ENCODE data around the gene ABI1. TPM values are rescaled to one million over a fixed set of nuclear protein-coding genes. Genes with fewer than 3 reads are reported as not detected.

ABI1 gene
- total and polyA plus RNA-seq, 7 donors: 13.9 to 33.8 (median 29.7) TPM

- H3K36me3 ChIP-seq (ENCODE audit: insufficient read depth in 1 of 2, low read depth in 1 of 2): peaks cover 5 to 70% of the 10 kb centered on the region in 2 donors
- ATAC-seq (no peak), DNase-seq (no peak)
- intact Hi-C loops (cut with DNase I): no loop called here
- no peaks in the 10 kb centered on the region for H3K27me3 ChIP-seq (ENCODE audit: insufficient read depth in 3 of 3, low read length in 2 of 3)
- H3K27ac ChIP-seq: no peak overlapping the region
- H3K9me3 ChIP-seq: no peaks in the 10 kb centered on the region
- TF ChIP-seq CTCF (IDR thresholded peaks at IDR 0.05): no peak
- H3K4me1 ChIP-seq: no peaks in the 10 kb centered on the region
- H3K4me3 ChIP-seq: no peak overlapping the region
- 79 to 85% (median 84%) methylated on average over 6 of the region's 6 CpGs for WGBS, 3 donors
These were observed 154.6 kb downstream of the ABI1 start for GRCh38 chr10:26706206-26706605.

- Histone ChIP-seq H3K27me3 (ENCODE audit: insufficient read depth in 3 of 3, low read length in 2 of 3) (no peaks in the 10 kb centered on the region), H3K4me1 (no peaks in the 10 kb centered on the region), H3K9me3 (no peaks in the 10 kb centered on the region), H3K36me3 (ENCODE audit: insufficient read depth in 1 of 2, low read depth in 1 of 2) (peaks cover 5 to 58% of the 10 kb centered on the region in 2 donors), H3K27ac (no peak overlapping the region), H3K4me3 (no peak overlapping the region)
- intact Hi-C loops (cut with DNase I): no loop called here
- WGBS, 3 donors: 77 to 92% (median 91%) methylated on average over 9 of the region's 9 CpGs
- DNase-seq (no peak), ATAC-seq (no peak)
- TF ChIP-seq CTCF (IDR thresholded peaks at IDR 0.05): no peak
These were observed 156.8 kb downstream of the ABI1 start for GRCh38 chr10:26703974-26704373.

- 82 to 97% (median 95%) methylated on average over 4 of the region's 4 CpGs for WGBS, 3 donors
- no peak for DNase-seq
- Histone ChIP-seq H3K4me3 (no peak overlapping the region), H3K4me1 (peaks cover 8% of the 10 kb centered on the region), H3K27ac (no peak overlapping the region), H3K9me3 (no peaks in the 10 kb centered on the region), H3K36me3 (ENCODE audit: insufficient read depth in 1 of 2, low read depth in 1 of 2) (peaks cover 5 to 49% of the 10 kb centered on the region in 2 donors), H3K27me3 (ENCODE audit: insufficient read depth in 3 of 3, low read length in 2 of 3) (no peaks in the 10 kb centered on the region)
- TF ChIP-seq CTCF (IDR thresholded peaks at IDR 0.05): no peak
- intact Hi-C loops (cut with DNase I): no loop called here
- ATAC-seq: no peak
These were observed 157.7 kb downstream of the ABI1 start for GRCh38 chr10:26703096-26703495.

GRCh38 chr10:26700884-26701630 is 159.7 kb downstream of the ABI1 start:
- no peak for TF ChIP-seq CTCF (IDR thresholded peaks at IDR 0.05)
- DNase-seq (no peak), ATAC-seq (no peak)
- Histone ChIP-seq H3K27me3 (ENCODE audit: insufficient read depth in 3 of 3, low read length in 2 of 3) (no peaks in the 10 kb centered on the region), H3K27ac (no peak overlapping the region), H3K36me3 (ENCODE audit: insufficient read depth in 1 of 2, low read depth in 1 of 2) (peaks cover 0 to 29% of the 10 kb centered on the region in 2 donors), H3K4me1 (peaks cover 14% of the 10 kb centered on the region), H3K9me3 (no peaks in the 10 kb centered on the region), H3K4me3 (no peak overlapping the region)
- intact Hi-C loops (cut with DNase I): no loop called here
- 60 to 71% (median 69%) methylated on average over 4 of the region's 4 CpGs for WGBS, 3 donors
